NCI-H345 treated with DMSO at 0.1 percent for 48 hours (cell line): Measurements from ENCODE around the gene NPM1.

Source experiments
- DNase-seq: peaks from one replicate; lab custom pipeline; 2025; ENCODE audit not compliant: unreplicated experiment; lab: John Stamatoyannopoulos, UW

The NPM1 gene

DNA sequence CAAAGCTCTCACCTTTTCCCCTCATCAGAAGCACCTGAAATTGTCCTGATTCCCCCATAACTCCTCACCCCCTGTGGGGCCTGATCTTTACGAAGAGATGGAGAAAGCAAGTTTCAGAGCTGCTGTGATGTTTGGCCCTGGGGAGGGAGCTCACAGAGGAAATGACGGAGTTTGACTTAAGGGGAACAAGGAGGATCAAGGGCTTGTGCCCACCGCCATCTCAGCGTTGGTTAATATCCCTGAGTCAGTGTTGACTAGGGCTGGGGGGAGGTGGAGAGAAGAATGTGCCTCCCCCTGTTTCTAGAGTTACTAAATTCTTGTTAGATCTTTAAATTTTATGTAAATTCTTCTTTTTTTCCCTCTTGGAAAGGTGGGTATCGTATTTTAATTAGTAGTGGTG lies 59.6 kb downstream of the NPM1 start:
- no peak for DNase-seq

DNA sequence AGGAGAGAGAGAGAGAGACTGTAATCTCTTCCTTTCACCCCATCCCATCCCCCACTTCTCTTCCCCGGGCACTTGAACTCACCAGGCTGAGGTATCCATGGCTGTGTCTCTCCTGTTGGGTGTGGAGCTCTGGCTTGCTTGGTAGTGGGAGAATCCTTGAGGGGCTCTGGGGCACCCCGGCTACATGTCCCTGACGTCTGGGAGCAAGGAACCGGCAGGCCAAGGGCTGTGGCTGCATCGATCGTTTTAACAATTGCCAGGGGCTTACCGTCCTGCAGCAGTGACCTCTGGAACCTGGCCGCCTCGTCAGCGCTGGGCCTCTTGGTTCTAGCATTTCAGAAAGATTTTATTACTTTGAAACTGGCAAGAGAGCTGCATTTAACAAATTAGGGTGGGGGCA lies 61.8 kb downstream of the NPM1 start:
- no peak for DNase-seq

DNA sequence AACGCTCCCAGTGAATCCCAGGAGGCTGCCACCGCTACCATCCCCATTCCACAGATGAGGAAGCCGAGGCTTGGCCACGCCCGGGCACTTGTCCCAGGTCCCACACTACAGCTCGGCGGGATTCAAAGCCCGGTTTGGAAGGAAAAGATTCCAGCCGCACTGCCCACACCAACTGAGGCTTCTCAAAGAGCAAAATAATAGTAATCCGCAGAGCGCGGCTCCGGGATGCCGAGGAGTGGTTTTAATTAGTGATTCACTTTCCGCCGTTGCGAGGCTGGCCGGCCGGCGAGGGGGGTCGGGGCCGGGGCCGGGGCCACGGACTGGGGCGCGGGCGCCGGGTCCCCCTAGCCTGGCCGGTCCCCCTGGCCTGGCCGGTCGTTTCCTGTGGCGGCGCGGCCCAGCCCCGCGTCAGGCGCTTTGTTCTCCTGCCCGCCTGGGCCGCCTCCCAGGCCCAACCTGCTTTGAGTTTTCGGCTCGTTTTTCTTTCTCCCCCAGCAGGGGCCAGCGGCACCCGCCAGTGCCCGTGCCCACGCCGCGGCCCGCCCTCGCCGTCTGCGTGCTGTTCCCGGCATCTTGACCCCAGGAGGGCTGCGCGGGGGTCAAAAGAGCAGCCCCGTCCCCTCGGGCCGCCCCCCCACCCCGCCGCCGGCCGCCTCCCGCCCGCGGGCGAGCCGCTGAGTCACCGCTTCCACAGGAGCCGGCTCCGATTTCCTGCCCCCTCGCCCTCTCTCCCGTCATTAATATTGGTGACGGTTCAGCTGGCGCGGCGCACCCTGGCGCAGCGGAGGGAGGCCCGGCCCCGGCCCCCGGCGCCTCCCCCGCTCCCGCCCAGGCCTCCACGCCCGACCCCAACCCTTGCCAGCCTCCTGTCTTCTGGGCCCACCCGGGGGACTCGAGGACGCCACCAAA lies 63.0 kb downstream of the NPM1 start:
- DNase-seq: no peak

DNA sequence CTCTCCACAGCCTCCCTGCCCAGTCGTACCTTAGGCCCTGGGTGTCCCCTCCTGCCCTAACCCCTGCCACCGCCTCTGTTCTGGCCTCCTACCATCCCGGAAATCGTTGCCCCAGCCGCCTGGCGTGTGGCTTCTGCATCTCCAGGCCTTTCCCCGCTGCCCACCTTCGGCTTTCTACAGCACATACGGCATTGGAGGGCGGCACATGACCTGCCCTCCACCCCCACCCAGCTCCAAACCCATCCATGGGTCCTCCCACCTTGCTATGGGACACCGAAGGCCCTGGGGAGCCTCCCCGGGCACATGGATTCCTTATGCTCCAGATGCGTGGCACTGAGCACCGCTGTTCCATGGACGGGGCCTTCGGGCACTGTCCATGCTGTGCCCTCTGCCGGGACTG lies 63.8 kb downstream of the NPM1 start:
- no peak for DNase-seq

DNA sequence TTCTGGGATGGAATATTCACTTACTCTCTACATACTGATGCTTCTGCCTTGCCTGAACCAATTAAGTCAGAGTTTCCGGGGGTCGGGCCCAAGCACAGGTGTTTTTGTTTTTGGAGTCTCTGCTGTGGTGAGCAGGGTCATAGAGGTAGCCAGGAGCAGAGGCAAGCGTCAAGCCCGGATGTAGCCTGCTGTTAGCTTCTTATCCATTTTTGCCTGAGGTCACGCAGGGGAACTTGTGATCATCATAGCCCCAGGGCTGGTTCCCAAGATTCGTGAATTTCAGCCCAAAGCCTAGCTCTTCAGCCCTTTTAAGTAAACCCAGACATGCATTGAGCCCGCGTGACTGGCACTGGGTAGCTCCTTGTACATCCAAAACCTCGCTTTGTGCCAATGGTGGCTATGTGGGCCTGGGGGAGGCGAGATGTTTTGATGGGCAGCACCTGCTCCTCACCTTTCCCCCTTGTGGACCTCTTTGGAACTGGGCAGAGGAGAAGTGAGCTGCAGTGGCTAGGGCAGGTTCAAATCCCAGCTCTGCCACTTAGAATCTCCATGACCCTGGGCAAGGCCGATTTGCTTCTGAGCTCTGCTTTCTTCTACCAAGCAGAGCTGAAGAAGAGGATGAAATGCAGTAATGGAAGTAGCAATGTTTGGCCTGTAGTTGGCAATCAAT lies 65.5 kb downstream of the NPM1 start:
- no peak for DNase-seq

DNA sequence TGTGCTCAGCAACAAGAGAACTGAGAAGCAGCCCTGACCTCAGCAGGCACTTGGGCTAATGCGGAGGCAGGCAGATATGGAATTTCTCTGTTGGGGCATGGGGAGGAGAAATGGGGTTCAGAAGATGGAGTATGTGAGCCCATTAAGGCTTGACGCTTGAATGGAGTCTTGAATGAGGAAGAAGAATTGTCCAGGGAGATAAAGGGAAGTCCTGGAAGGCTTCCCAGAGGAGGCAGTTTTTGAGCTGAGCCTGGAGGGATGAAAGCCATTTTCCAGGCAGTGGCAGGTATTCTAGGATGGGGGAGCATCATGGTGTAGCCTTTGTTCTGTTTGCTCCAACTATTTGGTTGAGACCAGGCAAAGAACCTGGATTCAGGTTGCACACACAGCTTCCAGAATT lies 66.3 kb downstream of the NPM1 start:
- no peak for DNase-seq

DNA sequence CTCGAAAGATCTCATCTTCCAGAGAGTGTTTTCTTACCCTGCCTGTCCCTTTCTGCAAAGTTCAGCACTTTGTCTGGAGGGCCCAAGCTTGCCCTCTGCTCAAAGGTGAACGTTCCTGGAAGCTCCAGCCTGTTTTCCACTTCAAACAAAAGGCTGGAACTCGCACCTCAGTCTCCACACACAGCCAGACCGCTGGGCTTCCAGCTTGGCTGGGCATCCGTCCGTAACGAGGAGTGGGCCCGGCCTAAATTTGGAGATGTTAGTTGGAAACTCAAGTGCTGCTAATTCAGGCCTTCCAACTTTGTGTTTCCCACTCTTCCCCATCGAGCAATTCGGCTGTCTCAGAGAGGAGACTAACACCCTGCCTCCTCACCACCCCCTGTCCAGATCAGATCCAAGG lies 66.9 kb downstream of the NPM1 start:
- no peak for DNase-seq

DNA sequence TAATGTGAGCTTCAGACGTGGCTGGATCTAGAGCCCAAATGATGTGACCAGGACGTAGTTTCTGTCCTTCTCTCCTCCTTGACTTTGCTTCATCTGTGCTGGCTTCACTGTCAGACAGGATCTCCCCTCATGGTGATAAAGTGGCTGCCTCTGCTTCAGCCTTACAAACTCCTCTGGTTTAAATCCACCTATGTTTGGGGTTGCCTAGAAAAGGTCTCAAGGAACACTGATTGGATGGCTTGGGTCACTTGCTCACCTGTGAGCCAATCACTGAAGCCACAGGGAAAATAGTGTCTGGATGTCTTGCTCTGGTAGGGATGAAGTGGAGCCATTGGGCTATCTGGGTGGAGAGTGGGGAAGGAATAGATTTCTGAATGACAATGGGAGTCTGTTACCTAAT lies 67.9 kb downstream of the NPM1 start:
- DNase-seq: no peak

DNA sequence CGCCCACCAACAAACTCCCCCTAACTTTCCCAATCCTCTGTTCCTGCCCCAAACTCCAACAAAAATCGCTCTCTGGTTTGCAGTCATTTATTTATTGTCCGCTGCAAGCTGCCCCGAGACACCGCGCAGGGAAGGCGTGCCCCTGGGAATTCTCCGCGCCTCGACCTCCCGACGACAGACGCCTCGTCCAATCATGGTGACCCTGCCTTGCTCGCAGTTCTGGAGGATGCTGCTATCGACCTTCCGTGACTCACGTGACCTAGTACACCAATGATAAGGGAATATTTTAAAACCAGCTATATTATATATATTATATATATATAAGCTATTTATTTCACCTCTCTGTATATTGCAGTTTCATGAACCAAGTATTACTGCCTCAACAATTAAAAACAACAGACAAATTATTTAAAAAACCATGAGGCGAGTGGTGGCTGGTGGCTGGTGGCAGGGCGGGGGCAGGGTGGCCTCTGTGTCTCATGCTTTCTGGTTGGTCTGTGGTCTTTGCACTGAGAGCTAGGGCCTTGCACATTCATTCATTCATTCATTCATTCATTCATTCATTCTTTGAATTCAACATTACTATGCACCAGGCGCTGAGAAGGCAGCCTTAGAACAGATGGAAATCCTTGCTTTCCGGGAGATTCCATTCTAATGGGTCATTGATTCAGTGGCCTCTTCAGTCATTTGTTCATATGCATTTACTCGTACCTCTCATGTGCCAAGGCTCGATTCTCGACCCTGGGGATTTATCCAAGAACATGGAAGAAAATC lies 69.7 kb downstream of the NPM1 start:
- no peak for DNase-seq

DNA sequence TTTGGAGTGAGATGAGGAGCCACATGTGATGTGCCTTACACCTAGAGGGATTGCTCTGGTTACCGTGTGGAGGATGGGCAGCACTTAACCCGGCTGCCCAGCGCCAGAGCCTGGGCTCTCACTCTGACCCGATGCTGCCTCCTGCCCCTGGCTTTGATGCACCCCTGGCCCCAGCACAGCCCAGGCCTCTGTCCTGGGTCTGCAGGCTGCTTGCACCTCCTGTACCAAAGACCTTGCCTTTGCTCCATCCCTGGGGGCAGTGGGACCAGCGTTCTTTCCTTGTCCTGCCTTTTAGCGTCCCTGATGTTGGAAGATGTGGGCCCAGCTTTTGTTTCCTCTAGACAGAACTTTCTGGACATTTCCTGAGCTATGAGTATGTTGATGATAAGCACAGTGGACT lies 72.2 kb downstream of the NPM1 start:
- DNase-seq: no peak
